ENCODE results near the gene KCNA1.
A peak's percentile ranks its signal among the peaks of the same experiment; 100 is the strongest.

The KCNA1 gene

DNA sequence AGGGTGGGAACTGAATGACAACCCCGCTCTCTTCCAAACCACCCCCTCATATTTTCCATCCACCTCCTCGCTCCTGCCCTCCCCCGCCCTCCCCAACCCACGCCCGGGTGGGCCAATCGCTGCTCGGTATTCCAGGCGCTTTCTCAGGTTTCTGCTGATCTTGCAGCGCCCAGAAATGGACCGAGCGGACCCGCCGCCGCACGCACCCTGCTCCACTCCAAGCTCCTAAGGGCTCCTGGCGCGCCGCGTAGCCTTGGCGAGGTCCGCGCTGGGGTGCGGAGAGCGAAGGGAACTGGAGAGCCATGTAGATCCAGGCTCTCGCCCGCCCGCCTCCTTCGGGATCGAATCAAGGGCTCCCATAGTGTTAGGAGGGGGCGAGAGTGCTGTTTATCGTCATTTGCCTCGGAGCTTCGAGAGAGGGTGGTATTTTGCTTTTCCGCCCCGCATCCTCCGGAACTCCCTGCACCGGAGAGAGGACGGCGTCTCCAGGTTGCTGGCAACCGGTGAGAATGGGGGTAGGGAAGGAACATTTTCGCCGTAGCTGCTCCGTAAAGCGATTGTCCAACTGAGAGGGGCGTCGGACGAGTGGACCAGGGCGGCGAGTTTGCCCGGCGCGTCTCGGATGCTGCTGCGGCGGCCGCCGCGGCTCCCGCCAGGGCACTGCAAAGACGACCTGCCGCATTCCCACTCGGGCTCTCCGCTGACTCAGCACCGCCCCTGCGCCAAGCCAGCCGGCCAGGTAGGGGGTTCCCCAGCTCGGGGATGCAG lies at the start of gene KCNA1:
TSS of gene KCNA1 (plus strand) at position 172 of the 768 bp plus-strand sequence. CDS start 1,474 bp downstream, outside the sequence.
- H3K4me3 ChIP-seq (ENCODE audit: low read length) = peak within 1 kb of the TSS; percentile 41
- TF ChIP-seq, protein P1, sequence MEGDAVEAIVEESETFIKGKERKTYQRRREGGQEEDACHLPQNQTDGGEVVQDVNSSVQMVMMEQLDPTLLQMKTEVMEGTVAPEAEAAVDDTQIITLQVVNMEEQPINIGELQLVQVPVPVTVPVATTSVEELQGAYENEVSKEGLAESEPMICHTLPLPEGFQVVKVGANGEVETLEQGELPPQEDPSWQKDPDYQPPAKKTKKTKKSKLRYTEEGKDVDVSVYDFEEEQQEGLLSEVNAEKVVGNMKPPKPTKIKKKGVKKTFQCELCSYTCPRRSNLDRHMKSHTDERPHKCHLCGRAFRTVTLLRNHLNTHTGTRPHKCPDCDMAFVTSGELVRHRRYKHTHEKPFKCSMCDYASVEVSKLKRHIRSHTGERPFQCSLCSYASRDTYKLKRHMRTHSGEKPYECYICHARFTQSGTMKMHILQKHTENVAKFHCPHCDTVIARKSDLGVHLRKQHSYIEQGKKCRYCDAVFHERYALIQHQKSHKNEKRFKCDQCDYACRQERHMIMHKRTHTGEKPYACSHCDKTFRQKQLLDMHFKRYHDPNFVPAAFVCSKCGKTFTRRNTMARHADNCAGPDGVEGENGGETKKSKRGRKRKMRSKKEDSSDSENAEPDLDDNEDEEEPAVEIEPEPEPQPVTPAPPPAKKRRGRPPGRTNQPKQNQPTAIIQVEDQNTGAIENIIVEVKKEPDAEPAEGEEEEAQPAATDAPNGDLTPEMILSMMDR (conservative IDR thresholded peaks at IDR 0.05; ENCODE audit: low read length) = no peak
- peak; percentile 10 for DNase-seq (ENCODE audit: low read depth)

DNA sequence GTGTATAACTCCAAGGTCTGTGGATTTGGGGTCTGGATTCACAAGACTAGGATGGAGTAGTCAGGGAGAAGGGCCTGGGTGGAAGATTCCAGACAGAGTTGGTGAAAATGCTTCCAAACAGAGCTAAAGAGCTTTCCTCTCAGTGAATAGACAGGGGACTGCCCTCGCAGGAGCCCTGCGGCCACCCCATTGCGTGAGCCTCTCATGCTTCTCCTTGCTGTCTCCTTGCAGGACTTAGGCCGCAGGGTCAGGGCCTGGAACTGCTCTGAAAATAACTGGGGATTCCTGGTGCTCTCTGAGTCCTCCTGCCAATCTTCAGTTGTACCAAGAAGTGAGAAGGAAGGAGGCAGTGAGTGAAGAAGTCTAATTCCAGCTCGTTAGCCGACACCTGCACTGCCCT lies 49.0 kb upstream of the KCNA1 start:
- no peak overlapping the region for H3K4me3 ChIP-seq (ENCODE audit: low read length)
- TF ChIP-seq, protein P1 (conservative IDR thresholded peaks at IDR 0.05; ENCODE audit: low read length) = no peak
- DNase-seq (ENCODE audit: low read depth) = no peak

DNA sequence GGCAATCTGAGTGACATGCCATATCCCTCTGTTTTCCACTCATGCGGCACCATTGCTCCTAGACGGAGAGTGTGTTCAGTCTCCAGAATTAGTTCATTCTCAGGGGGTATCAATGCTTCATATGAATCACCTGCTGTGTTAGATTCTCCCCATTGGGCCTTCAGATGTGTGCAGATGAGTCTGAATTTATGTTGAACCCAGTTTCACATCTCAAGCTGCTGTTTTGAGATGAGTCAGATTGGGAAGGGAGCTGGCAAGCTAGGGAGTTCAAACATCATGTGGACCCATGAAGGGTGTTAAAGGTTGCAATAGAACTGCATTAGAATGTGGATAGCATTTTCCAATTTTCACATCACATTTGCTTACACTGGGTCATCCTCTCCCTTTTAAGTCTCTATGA lies 46.9 kb upstream of the KCNA1 start:
- no peak for DNase-seq (ENCODE audit: low read depth)
- TF ChIP-seq, protein P1 (conservative IDR thresholded peaks at IDR 0.05; ENCODE audit: low read length) = no peak
- no peak overlapping the region for H3K4me3 ChIP-seq (ENCODE audit: low read length)

DNA sequence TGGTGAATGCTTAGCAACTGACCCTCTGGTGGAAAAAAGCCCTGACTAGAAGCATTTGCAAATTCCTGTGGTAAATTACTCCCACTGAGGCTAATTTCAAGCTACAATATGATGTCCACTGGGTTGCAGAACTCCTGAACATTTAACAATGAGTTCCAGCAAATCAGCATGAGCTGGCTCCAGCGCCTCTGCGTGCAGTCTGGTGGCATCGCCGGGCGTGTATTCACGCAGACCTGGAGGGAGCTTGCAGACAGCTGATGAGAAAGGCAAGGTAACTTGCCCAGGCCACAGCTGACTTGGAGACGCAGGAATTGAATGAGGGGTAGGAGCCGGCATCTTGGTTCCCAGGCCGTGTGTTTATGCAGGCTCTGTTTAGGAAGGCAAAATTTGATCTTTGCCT lies 45.1 kb upstream of the KCNA1 start:
- no peak overlapping the region for H3K4me3 ChIP-seq (ENCODE audit: low read length)
- TF ChIP-seq, protein P1 (conservative IDR thresholded peaks at IDR 0.05; ENCODE audit: low read length) = no peak
- no peak for DNase-seq (ENCODE audit: low read depth)

DNA sequence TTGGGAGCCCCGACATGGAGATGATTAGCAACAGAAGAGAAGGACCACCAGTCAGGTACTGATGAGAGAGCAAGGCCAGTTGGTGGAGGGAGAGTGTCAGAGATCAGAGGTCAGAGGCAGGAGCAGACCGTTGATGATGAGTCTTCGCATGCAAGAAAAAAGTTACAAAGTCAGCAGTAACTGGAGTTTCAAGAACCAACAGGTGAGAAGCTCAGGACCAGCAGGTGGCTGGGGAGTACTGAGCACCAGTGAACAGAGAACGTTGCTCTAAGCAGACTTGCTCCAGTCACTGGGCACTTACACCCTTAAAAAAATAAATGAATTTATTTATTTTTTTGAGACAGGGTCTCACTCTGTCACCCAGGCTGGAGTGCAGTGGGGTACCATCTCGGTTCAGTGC lies 44.5 kb upstream of the KCNA1 start:
- DNase-seq (ENCODE audit: low read depth) = no peak
- no peak overlapping the region for H3K4me3 ChIP-seq (ENCODE audit: low read length)
- TF ChIP-seq, protein P1 (conservative IDR thresholded peaks at IDR 0.05; ENCODE audit: low read length) = no peak

DNA sequence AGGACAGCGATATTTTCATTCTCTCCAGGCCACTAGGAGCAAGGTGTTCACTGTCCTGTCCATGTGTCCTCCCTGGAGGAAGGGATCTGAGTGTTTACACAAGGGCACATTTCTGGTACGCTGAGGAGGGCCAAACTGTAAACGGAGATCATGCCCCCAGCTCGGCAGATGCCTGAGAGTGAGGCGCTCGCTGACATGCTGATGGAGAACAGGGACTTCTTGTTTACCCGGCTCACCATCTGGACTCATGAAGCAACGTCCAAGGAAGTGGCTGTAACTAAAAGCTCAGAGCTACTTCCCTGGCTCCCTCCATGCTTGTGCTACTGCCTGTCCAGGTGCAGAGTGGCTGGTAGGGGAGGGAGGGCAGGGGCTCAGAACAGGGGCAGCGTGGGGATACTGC lies 43.4 kb upstream of the KCNA1 start:
- H3K4me3 ChIP-seq (ENCODE audit: low read length) = no peak overlapping the region
- TF ChIP-seq, protein P1 (conservative IDR thresholded peaks at IDR 0.05; ENCODE audit: low read length) = no peak
- DNase-seq (ENCODE audit: low read depth) = no peak

DNA sequence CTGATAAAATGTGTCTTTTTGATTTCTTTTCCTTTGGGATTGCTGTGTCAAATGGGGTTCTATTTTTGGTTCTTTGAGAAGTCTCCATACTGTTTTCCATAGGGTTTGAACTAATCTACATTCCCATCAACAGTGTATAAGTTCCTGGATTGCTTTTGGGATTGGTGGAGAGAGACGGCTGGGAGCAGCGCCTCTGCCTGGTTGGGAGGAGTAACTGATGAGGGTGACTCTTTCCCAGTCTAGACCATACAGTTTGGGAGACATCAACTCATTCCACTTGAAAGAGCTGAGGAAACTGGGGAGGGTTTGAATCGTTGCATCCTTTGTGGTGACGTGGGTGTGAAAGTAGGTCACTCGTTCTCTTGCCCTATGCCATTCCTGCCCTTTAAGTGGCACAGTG lies 42.3 kb upstream of the KCNA1 start:
- no peak for DNase-seq (ENCODE audit: low read depth)
- TF ChIP-seq, protein P1 (conservative IDR thresholded peaks at IDR 0.05; ENCODE audit: low read length) = no peak
- no peak overlapping the region for H3K4me3 ChIP-seq (ENCODE audit: low read length)

Measured in AG10803 (cell line).